K562 (cell line): ENCODE data around the gene ACO2. TPM values are rescaled to one million over a fixed set of nuclear protein-coding genes. Genes with fewer than 3 reads are reported as not detected.

Experiments
- ATAC-seq: fragments of 200-7000 bp; cut with Tn5 transposase; 3 replicates; pipeline ENCODE4 v1.9.1; 2020; ENCODE audit warnings: moderate library complexity
- BruUV-seq: library from RNA; stranded (reverse); fragments of 400-500 nt; replicated peaks from 2 replicates; lab custom pipeline; 2021; lab: Mats Ljungman, UMichigan
- CTCF ChIA-PET: fragments of 300-600 bp; formaldehyde crosslinking; extraction: SDS; loops from one replicate; lab custom pipeline; 2021; ENCODE audit warnings: low intra/inter-chr PET ratio; lab: Yijun Ruan, JAX
- POLR2A ChIA-PET: fragments of 300-600, 350-650 bp; sonication (Branson Sonifier 250); formaldehyde crosslinking; extraction: SDS; loops from one replicate; lab custom pipeline; 2021; ENCODE audit warnings: antibody characterized with exemption, inconsistent platforms; lab: Yijun Ruan, JAX
- DNase-seq, 4 experiments: peaks; one replicate each; pipeline versions ENCODE4 v3.0.0 to v3.0.0-alpha.2; 2011 to 2018; ENCODE audit warnings: low spot score in 3 of 4, mixed read lengths in 3 of 4; ENCODE audit errors: extremely low read depth in 1 of 4
- FAIRE-seq: peaks from 2 replicates; lab custom pipeline; 2011; peaks lifted over from hg19 to GRCh38; lab: Jason Lieb, UNC
- H2AFZ ChIP-seq: 2 replicates; pipeline ENCODE4 v1.6.0; 2011; ENCODE audit warnings: low read depth, low read length, control low read depth, inconsistent platforms
- H3K27ac ChIP-seq: fragments of 200-600 bp; 3 replicates; pipeline ENCODE4 v1.8.0; 2011; ENCODE audit warnings: low read depth, mild to moderate bottlenecking, control low read depth, inconsistent platforms, low read length, moderate library complexity, mixed read lengths; ENCODE audit errors: extremely low read depth
- H3K27me3 ChIP-seq, 2 experiments: fragments of 300-600 bp in 1 of 2; 2 replicates in 1 of 2; 3 replicates in 1 of 2; pipeline versions ENCODE4 v1.6.0 to v1.8.0; 2011; ENCODE audit warnings: inconsistent platforms in 2 of 2, low read length in 2 of 2, mild to moderate bottlenecking in 1 of 2, mixed read lengths in 1 of 2, moderate library complexity in 1 of 2; ENCODE audit not compliant: control insufficient read depth in 2 of 2, insufficient read depth in 2 of 2
- H3K36me3 ChIP-seq: fragments of 300-600 bp; 3 replicates; pipeline ENCODE4 v1.8.0; 2011; ENCODE audit warnings: mild to moderate bottlenecking, low read length, inconsistent platforms; ENCODE audit not compliant: control insufficient read depth, insufficient read depth
- H3K4me1 ChIP-seq, 2 experiments: fragments of 200-600 bp in 1 of 2; replicated peaks in 1 of 2; 2 replicates in 1 of 2; 3 replicates in 1 of 2; pipeline versions ENCODE4 v1.5.1 to v1.8.0; 2011; ENCODE audit warnings: inconsistent platforms in 2 of 2, low read length in 2 of 2, mild to moderate bottlenecking in 1 of 2, mixed read lengths in 1 of 2, moderate library complexity in 1 of 2; ENCODE audit not compliant: control insufficient read depth in 2 of 2, insufficient read depth in 2 of 2
- H3K4me2 ChIP-seq: 2 replicates; pipeline ENCODE4 v1.6.1; 2011; ENCODE audit warnings: low read length, control low read depth, inconsistent platforms, mixed read lengths; ENCODE audit not compliant: insufficient read depth
- H3K4me3 ChIP-seq: fragments of 200-600 bp; sonication (generic), shearing (Covaris generic); 2 replicates; pipeline ENCODE4 v1.5.1; 2016; ENCODE audit warnings: control low read depth, inconsistent platforms
- H3K79me2 ChIP-seq: fragments of 200-600 bp; 3 replicates; pipeline ENCODE4 v1.8.0; 2011; ENCODE audit warnings: low read length, inconsistent platforms; ENCODE audit not compliant: control insufficient read depth, insufficient read depth
- H3K9ac ChIP-seq, 2 experiments: 2 replicates each; pipeline versions ENCODE4 v1.6.0 to v1.6.1; 2011; ENCODE audit warnings: low read depth in 2 of 2, low read length in 2 of 2, control low read depth in 1 of 2, inconsistent platforms in 1 of 2, mild to moderate bottlenecking in 1 of 2, mixed read lengths in 1 of 2; ENCODE audit not compliant: insufficient read depth in 1 of 2
- H3K9me1 ChIP-seq: one replicate; pipeline ENCODE4 v1.6.0; 2011; ENCODE audit warnings: inconsistent platforms, mild to moderate bottlenecking, low read length, moderate library complexity; ENCODE audit not compliant: control insufficient read depth, insufficient read depth
- H3K9me3 ChIP-seq: replicated peaks from 2 replicates; pipeline ENCODE4 v1.5.1; 2011; ENCODE audit warnings: low read depth, low read length, inconsistent platforms; ENCODE audit not compliant: control insufficient read depth, insufficient read depth
- H4K20me1 ChIP-seq: replicated peaks from 2 replicates; pipeline ENCODE4 v1.6.1; 2011; ENCODE audit warnings: low read length, inconsistent platforms, mixed read lengths; ENCODE audit not compliant: control insufficient read depth, insufficient read depth
- ELF2 ChIP-seq: fragments of 250-450 bp; sonication (Bioruptor Pico); IDR thresholded peaks from 2 replicates; pipeline ENCODE4 v1.5.0; 2021; ENCODE audit warnings: mild to moderate bottlenecking
- GABPA ChIP-seq: fragments of 200-800 bp; sonication (Bioruptor generic); conservative IDR thresholded peaks from 2 replicates; pipeline ENCODE4 v1.6.1; 2016; ENCODE audit warnings: low read depth, missing genetic modification characterization, missing compliant biosample characterization
- HNRNPUL1 ChIP-seq: fragments of 200-400 bp; formaldehyde crosslinking; IDR thresholded peaks from 2 replicates; pipeline ENCODE4 v1.6.1; 2017; ENCODE audit warnings: low read length
- MAX ChIP-seq: sonication (generic); formaldehyde crosslinking; IDR thresholded peaks from 2 replicates; pipeline ENCODE4 v1.9.0; 2022; ENCODE audit warnings: mild to moderate bottlenecking, missing genetic modification reagents
- MCM3 ChIP-seq: fragments of 450-650 bp; IDR thresholded peaks from 2 replicates; pipeline ENCODE4 v1.6.1; 2016
- NKRF ChIP-seq: fragments of 450-650 bp; IDR thresholded peaks from 2 replicates; pipeline ENCODE4 v1.6.1; 2016; ENCODE audit warnings: borderline replicate concordance
- ZNF316 ChIP-seq: fragments of 450-650 bp; IDR thresholded peaks from 2 replicates; pipeline ENCODE4 v1.6.1; 2016
- WGBS: fragments of 100-300 bp; shearing (Covaris generic); methylation state at CpG from one replicate; pipeline ENCODE4 v1.1.6; 2016; ENCODE audit warnings: low coverage, mixed read lengths; ENCODE audit not compliant: insufficient coverage; ENCODE audit errors: missing lambda C conversion rate; 5-methylcytosine and 5-hydroxymethylcytosine counted together
- in situ Hi-C: fragments of 300-500 bp; cut with MboI; formaldehyde crosslinking; loops from 4 replicates; pipeline ENCODE4 v1.15.0; 2018; ENCODE audit warnings: inconsistent platforms, mixed read lengths
- intact Hi-C: fragments of 100-400 bp; cut with micrococcal nuclease; formaldehyde crosslinking; loops from 2 replicates; pipeline ENCODE4 v1.14.2; 2022
- polyA plus RNA-seq, 8 experiments: library from polyadenylated mRNA; depleted of rRNA in 4 of 8; stranded (reverse) in 5 of 8; unstranded in 3 of 8; fragments of >200 nt; fragmentation: Nextera tagmentation in 2 of 8; fragmentation: Illumina TruSeq in 1 of 8; extraction: Ambion mirVana in 2 of 8; extraction: Trizol in 1 of 8; gene quantifications; 2 replicates each; pipeline versions ENCODE4 v1.2.1 to v1.2.3, GENCODE V29; 2011 to 2014; ENCODE audit warnings: inconsistent platforms in 1 of 8, missing spikeins in 1 of 8
- total RNA-seq, 7 experiments: library from RNA; depleted of rRNA in 6 of 7; stranded (reverse); fragments of >200 nt in 6 of 7; fragmentation: Illumina TruSeq in 2 of 7; extraction: Trizol in 2 of 7; gene quantifications; 2 replicates each; pipeline versions ENCODE4 v1.2.1 to v1.2.3, GENCODE V29; 2011 to 2021; ENCODE audit warnings: low replicate concordance in 1 of 7

ACO2 gene
- total and polyA plus RNA-seq, 9 of the 15 experiments (the other 6 are each of a cell fraction or from before 2014, with no cell fraction given) = 16.2 to 119 (median 43.2) TPM

GRCh38 chr22:41537203-41537602, 68.3 kb downstream of the ACO2 start:
- in situ Hi-C loops (no loop called here), intact Hi-C loops (no loop called here)
- peaks cover 26 to 47% of the 10 kb centered on the region in 2 experiments; a peak in 4 of 5 replicates for H3K4me1 ChIP-seq
- no peak overlapping the region for H3K4me3 ChIP-seq
- peaks cover 66% of the 10 kb centered on the region for H3K79me2 ChIP-seq
- H2AFZ ChIP-seq = no peak overlapping the region
- TF ChIP-seq MAX (CRISPR knock-in tag) (no peak), ZNF316 (no peak)
- H3K9ac ChIP-seq = no peak overlapping the region
- ChIA-PET POLR2A (interaction anchor here (0.6 kb wide), 1 partner anchor 18 kb away, joined by 3 read pairs; no protein-coding TSS in a partner anchor), CTCF (no interaction called here)
- FAIRE-seq = no peak
- H3K36me3 ChIP-seq = peaks cover 71% of the 10 kb centered on the region
- no peak overlapping the region for H3K4me2 ChIP-seq
- ATAC-seq = no peak
- H4K20me1 ChIP-seq = peaks cover 25% of the 10 kb centered on the region
- DNase-seq = no peak
- H3K9me3 ChIP-seq = no peaks in the 10 kb centered on the region
- WGBS = 78% methylated on average over 3 of the region's 3 CpGs
- no peaks in the 10 kb centered on the region for H3K9me1 ChIP-seq
- H3K27me3 ChIP-seq = no peaks in the 10 kb centered on the region
- BruUV-seq = no TSS peak
- H3K27ac ChIP-seq = no peak overlapping the region

- Histone ChIP-seq H3K27me3 (no peaks in the 10 kb centered on the region), H3K27ac (no peak overlapping the region), H3K79me2 (peaks cover 66% of the 10 kb centered on the region), H3K4me3 (no peak overlapping the region), H3K9me3 (no peaks in the 10 kb centered on the region), H3K4me2 (no peak overlapping the region), H2AFZ (no peak overlapping the region), H3K36me3 (peaks cover 60% of the 10 kb centered on the region), H3K9ac (no peak overlapping the region), H3K4me1 (peaks cover 29 to 41% of the 10 kb centered on the region in 2 experiments; a peak in 4 of 5 replicates), H4K20me1 (peaks cover 22% of the 10 kb centered on the region), H3K9me1 (peaks cover 3% of the 10 kb centered on the region)
- FAIRE-seq (no peak), ATAC-seq (no peak), DNase-seq (no peak)
- 97% methylated on average over 8 of the region's 8 CpGs for WGBS
- ChIA-PET CTCF (no interaction called here), POLR2A (interaction anchor here (0.6 kb wide), 1 partner anchor 24 kb away, joined by 3 read pairs; no protein-coding TSS in a partner anchor)
- in situ Hi-C loops = no loop called here
- BruUV-seq = no TSS peak
- intact Hi-C loops = no loop called here
- TF ChIP-seq GABPA (no peak), ELF2 (CRISPR knock-in tag) (no peak), HNRNPUL1 (no peak), NKRF (no peak), MCM3 (no peak)
Measured at GRCh38 chr22:41538583-41538982, 69.7 kb downstream of the ACO2 start.
